Measurements from ENCODE around the gene UGGT1. TPM values are rescaled to one million over a fixed set of nuclear protein-coding genes. Genes with fewer than 3 reads are reported as not detected.

UGGT1 gene
- total RNA-seq, 1 experiment from 2014 or later = 80.3 TPM

- peak; percentile 48 for DNase-seq (ENCODE audit: unreplicated experiment)
- H3K9me3 Mint-ChIP-seq (ENCODE audit: unreplicated experiment) = no peaks in the 10 kb centered on the region
- H3K27ac Mint-ChIP-seq (ENCODE audit: low read depth, unreplicated experiment) = no peak overlapping the region
- BruUV-seq (replicated peaks) = no TSS peak
- no peak overlapping the region for H3K4me3 Mint-ChIP-seq (ENCODE audit: unreplicated experiment)
- no peaks in the 10 kb centered on the region for H3K4me1 Mint-ChIP-seq (ENCODE audit: insufficient read depth, unreplicated experiment)
- ChIA-PET POLR2A (interaction anchor here (0.6 kb wide), 1 partner anchor 165 kb away, joined by 3 read pairs; no protein-coding TSS in a partner anchor), CTCF (interaction anchor here (0.8 kb wide), 1 partner anchor 47 kb away, joined by 4 read pairs; no protein-coding TSS in a partner anchor)
- no peak for TF ChIP-seq CTCF (IDR thresholded peaks at IDR 0.05; ENCODE audit: unreplicated experiment)
- no peaks in the 10 kb centered on the region for H3K27me3 Mint-ChIP-seq (ENCODE audit: insufficient read depth, unreplicated experiment)
- intact Hi-C loops (cut with micrococcal nuclease) = no loop called here
- peaks cover 87% of the 10 kb centered on the region for H3K36me3 Mint-ChIP-seq (ENCODE audit: insufficient read depth, unreplicated experiment)
Observed at GRCh38 chr2:128187032-128187654, 96.1 kb downstream of the UGGT1 start.

GRCh38 chr2:128195435-128195984 lies 104.5 kb downstream of the UGGT1 start:
- no peaks in the 10 kb centered on the region for H3K9me3 Mint-ChIP-seq (ENCODE audit: unreplicated experiment)
- DNase-seq (ENCODE audit: unreplicated experiment) = no peak
- H3K4me1 Mint-ChIP-seq (ENCODE audit: insufficient read depth, unreplicated experiment) = no peaks in the 10 kb centered on the region
- no peak for TF ChIP-seq CTCF (IDR thresholded peaks at IDR 0.05; ENCODE audit: unreplicated experiment)
- BruUV-seq (replicated peaks) = no TSS peak
- H3K27ac Mint-ChIP-seq (ENCODE audit: low read depth, unreplicated experiment) = no peak overlapping the region
- ChIA-PET POLR2A (no interaction called here), CTCF (interaction anchor here (0.6 kb wide), 3 partner anchors 16 to 143 kb away, joined by 3 read pairs; no protein-coding TSS in a partner anchor)
- H3K4me3 Mint-ChIP-seq (ENCODE audit: unreplicated experiment) = no peak overlapping the region
- intact Hi-C loops (cut with micrococcal nuclease) = no loop called here
- H3K27me3 Mint-ChIP-seq (ENCODE audit: insufficient read depth, unreplicated experiment) = no peaks in the 10 kb centered on the region
- H3K36me3 Mint-ChIP-seq (ENCODE audit: insufficient read depth, unreplicated experiment) = peaks cover 30% of the 10 kb centered on the region

- Mint-ChIP-seq H3K4me3 (ENCODE audit: unreplicated experiment) (no peak overlapping the region), H3K27ac (ENCODE audit: low read depth, unreplicated experiment) (no peak overlapping the region), H3K4me1 (ENCODE audit: insufficient read depth, unreplicated experiment) (no peaks in the 10 kb centered on the region), H3K9me3 (ENCODE audit: unreplicated experiment) (no peaks in the 10 kb centered on the region), H3K27me3 (ENCODE audit: insufficient read depth, unreplicated experiment) (no peaks in the 10 kb centered on the region), H3K36me3 (ENCODE audit: insufficient read depth, unreplicated experiment) (peaks cover 24% of the 10 kb centered on the region)
- BruUV-seq (replicated peaks) = no TSS peak
- POLR2A ChIA-PET = no interaction called here
- no peak for DNase-seq (ENCODE audit: unreplicated experiment)
- TF ChIP-seq CTCF (IDR thresholded peaks at IDR 0.05; ENCODE audit: unreplicated experiment) = no peak
- CTCF ChIA-PET = interaction anchor here (0.6 kb wide), 2 partner anchors 17 to 144 kb away, joined by 3 read pairs; no protein-coding TSS in a partner anchor
- intact Hi-C loops (cut with micrococcal nuclease) = no loop called here
Observed at GRCh38 chr2:128196026-128196425, 105.0 kb downstream of the UGGT1 start.

GRCh38 chr2:128196471-128196931 lies 105.5 kb downstream of the UGGT1 start:
- CTCF ChIA-PET = no interaction called here
- DNase-seq (ENCODE audit: unreplicated experiment) = no peak
- Mint-ChIP-seq H3K4me3 (ENCODE audit: unreplicated experiment) (no peak overlapping the region), H3K27me3 (ENCODE audit: insufficient read depth, unreplicated experiment) (no peaks in the 10 kb centered on the region), H3K4me1 (ENCODE audit: insufficient read depth, unreplicated experiment) (no peaks in the 10 kb centered on the region), H3K36me3 (ENCODE audit: insufficient read depth, unreplicated experiment) (peaks cover 20% of the 10 kb centered on the region), H3K27ac (ENCODE audit: low read depth, unreplicated experiment) (no peak overlapping the region), H3K9me3 (ENCODE audit: unreplicated experiment) (no peaks in the 10 kb centered on the region)
- POLR2A ChIA-PET = no interaction called here
- no peak for TF ChIP-seq CTCF (IDR thresholded peaks at IDR 0.05; ENCODE audit: unreplicated experiment)
- intact Hi-C loops (cut with micrococcal nuclease) = no loop called here
- no TSS peak for BruUV-seq (replicated peaks)
